ENCODE results near the gene SNAP29. TPM values are rescaled to one million over a fixed set of nuclear protein-coding genes. Genes with fewer than 3 reads are reported as not detected.

Gene SNAP29
- total and polyA plus RNA-seq, 2 experiments from 2014 or later, result 8.2 to 22.9 TPM

- DNase-seq (ENCODE audit: low spot score) (no peak), ATAC-seq (peak; percentile 52)
- Mint-ChIP-seq H3K27ac (no peak overlapping the region), H3K36me3 (ENCODE audit: low read depth) (peaks cover 48% of the 10 kb centered on the region), H3K27me3 (ENCODE audit: insufficient read depth, low read depth, poor library complexity) (peaks cover 7% of the 10 kb centered on the region), H3K9me3 (no peaks in the 10 kb centered on the region), H3K4me3 (no peak overlapping the region), H3K4me1 (peaks cover 10% of the 10 kb centered on the region; the same call in 2 of the 3 replicates)
- TF ChIP-seq ZNF114 (CRISPR knock-in tag; IDR thresholded peaks at IDR 0.05), result no peak
- TF ChIP-seq NANOG (IDR thresholded peaks at IDR 0.05; ENCODE audit: borderline replicate concordance), result no peak
- TF ChIP-seq STAT1 (IDR thresholded peaks at IDR 0.05; ENCODE audit: unreplicated experiment), result no peak
- no peak for TF ChIP-seq JUNB (IDR thresholded peaks at IDR 0.05; ENCODE audit: unreplicated experiment)
- TF ChIP-seq EZH2phosphoT487 (IDR thresholded peaks at IDR 0.05; ENCODE audit: unreplicated experiment), result no peak
- TF ChIP-seq ETS1 (IDR thresholded peaks at IDR 0.05), result no peak
- TF ChIP-seq POLR2AphosphoS5 (IDR thresholded peaks at IDR 0.05; ENCODE audit: low read depth), result no peak
- Histone ChIP-seq H3K4me1 (ENCODE audit: insufficient read depth) (peaks cover 18% of the 10 kb centered on the region), H3K9me2 (ENCODE audit: insufficient read depth) (peaks cover 2% of the 10 kb centered on the region; the same call in 1 of the 2 replicates), H3F3A (replicated peaks; ENCODE audit: low read depth) (0 out of 2 replicates have a peak, but pooled peaks cover 3% of the 10 kb centered on the region), H3K27me3 (ENCODE audit: insufficient read depth) (no peaks in the 10 kb centered on the region), H3K4me3 (no peak overlapping the region), H3K4me2 (no peak overlapping the region), H3K79me2 (replicated peaks; ENCODE audit: insufficient read depth) (peaks cover 100% of the 10 kb centered on the region), H3K36me3 (ENCODE audit: insufficient read depth) (peaks cover 25% of the 10 kb centered on the region), H2AFZ (no peak overlapping the region), H4K20me1 (replicated peaks; ENCODE audit: insufficient read depth) (peaks cover 92% of the 10 kb centered on the region), H3K27ac (ENCODE audit: low read depth) (0 out of 2 replicates have a peak overlapping the region, but pooled peaks have one; percentile 66)
Measured at GRCh38 chr22:20937031-20937793, 78.4 kb downstream of the SNAP29 start.

GRCh38 chr22:20937794-20938671 lies 79.2 kb downstream of the SNAP29 start:
- Histone ChIP-seq H3K4me2 (no peak overlapping the region), H3K4me3 (no peak overlapping the region), H3K4me1 (ENCODE audit: insufficient read depth) (peaks cover 20% of the 10 kb centered on the region), H3K9me2 (ENCODE audit: insufficient read depth) (peaks cover 2% of the 10 kb centered on the region; the same call in 1 of the 2 replicates), H2AFZ (no peak overlapping the region), H3K27ac (ENCODE audit: low read depth) (0 out of 2 replicates have a peak overlapping the region, but pooled peaks have one; percentile 66), H4K20me1 (replicated peaks; ENCODE audit: insufficient read depth) (peaks cover 95% of the 10 kb centered on the region), H3K79me2 (replicated peaks; ENCODE audit: insufficient read depth) (peaks cover 100% of the 10 kb centered on the region), H3K27me3 (ENCODE audit: insufficient read depth) (no peaks in the 10 kb centered on the region), H3K36me3 (ENCODE audit: insufficient read depth) (peaks cover 25% of the 10 kb centered on the region), H3F3A (replicated peaks; ENCODE audit: low read depth) (0 out of 2 replicates have a peak, but pooled peaks cover 3% of the 10 kb centered on the region)
- no peak for ATAC-seq
- Mint-ChIP-seq H3K27me3 (ENCODE audit: insufficient read depth, low read depth, poor library complexity) (peaks cover 7% of the 10 kb centered on the region), H3K4me3 (no peak overlapping the region), H3K36me3 (ENCODE audit: low read depth) (peaks cover 45% of the 10 kb centered on the region), H3K27ac (no peak overlapping the region), H3K4me1 (peaks cover 10% of the 10 kb centered on the region; the same call in 2 of the 3 replicates), H3K9me3 (no peaks in the 10 kb centered on the region)
- no peak for DNase-seq (ENCODE audit: low spot score)
- TF ChIP-seq ETS1 (IDR thresholded peaks at IDR 0.05), result no peak
- TF ChIP-seq ZNF462 (CRISPR knock-in tag; IDR thresholded peaks at IDR 0.05), result no peak
- TF ChIP-seq JUNB (IDR thresholded peaks at IDR 0.05; ENCODE audit: unreplicated experiment), result no peak
- no peak for TF ChIP-seq NANOG (IDR thresholded peaks at IDR 0.05; ENCODE audit: borderline replicate concordance)
- TF ChIP-seq EZH2phosphoT487 (IDR thresholded peaks at IDR 0.05; ENCODE audit: unreplicated experiment), result no peak
- no peak for TF ChIP-seq POLR2AphosphoS5 (IDR thresholded peaks at IDR 0.05; ENCODE audit: low read depth)
- no peak for TF ChIP-seq ZNF331 (CRISPR knock-in tag; IDR thresholded peaks at IDR 0.05; ENCODE audit: low read depth)

All from GM23338 (cell line).